IMR-90 (cell line): Measurements from ENCODE around the gene MLF2. TPM values are rescaled to one million over a fixed set of nuclear protein-coding genes. Genes with fewer than 3 reads are reported as not detected.

ENCODE experiments used
- ATAC-seq: fragments of 200-7000 bp; cut with Tn5 transposase; 2 replicates; pipeline ENCODE4 v1.9.1; 2020; ENCODE audit warnings: low read depth, mild to moderate bottlenecking, moderate library complexity
- BruUV-seq: library from RNA; stranded (reverse); fragments of 400-500 nt; replicated peaks from 2 replicates; lab custom pipeline; 2021; lab: Mats Ljungman, UMichigan
- CTCF ChIA-PET: fragments of 300-600 bp; formaldehyde crosslinking; extraction: SDS; loops from one replicate; lab custom pipeline; 2021; ENCODE audit warnings: antibody characterized with exemption; lab: Yijun Ruan, JAX
- POLR2A ChIA-PET: fragments of 300-600 bp; sonication (Branson Sonifier 250); formaldehyde crosslinking; loops from one replicate; lab custom pipeline; 2022; ENCODE audit warnings: antibody characterized with exemption; ENCODE audit not compliant: unreplicated experiment; lab: Charles Lee
- DNase-seq: peaks from one replicate; pipeline ENCODE4 v3.0.0; 2013
- H2AFZ ChIP-seq: replicated peaks from 2 replicates; pipeline ENCODE3; 2013; ENCODE audit warnings: low read length, mild to moderate bottlenecking; ENCODE audit not compliant: poor library complexity
- H2AK5ac ChIP-seq: 2 replicates; pipeline ENCODE4 v1.6.1; 2013; ENCODE audit warnings: low read depth, low read length, inconsistent platforms
- H2AK9ac ChIP-seq: replicated peaks from 2 replicates; pipeline ENCODE3; 2013; ENCODE audit warnings: mild to moderate bottlenecking, low read depth, low read length, moderate library complexity; ENCODE audit not compliant: poor library complexity
- H2BK120ac ChIP-seq: 2 replicates; pipeline ENCODE4 v1.6.1; 2013; ENCODE audit warnings: low read depth, low read length, inconsistent platforms
- H2BK15ac ChIP-seq: 3 replicates; pipeline ENCODE4 v1.6.1; 2013; ENCODE audit warnings: low read depth, low read length, inconsistent platforms
- H2BK20ac ChIP-seq: 2 replicates; pipeline ENCODE4 v1.6.1; 2013; ENCODE audit warnings: low read depth, mild to moderate bottlenecking, inconsistent platforms, low read length, moderate library complexity
- H2BK5ac ChIP-seq: 2 replicates; pipeline ENCODE4 v1.6.1; 2013; ENCODE audit warnings: mild to moderate bottlenecking, low read depth, low read length, inconsistent platforms; ENCODE audit not compliant: poor library complexity, severe bottlenecking
- H3K14ac ChIP-seq: replicated peaks from 2 replicates; pipeline ENCODE4 v1.6.1; 2013; ENCODE audit warnings: low read depth, low read length, inconsistent platforms
- H3K18ac ChIP-seq: 2 replicates; pipeline ENCODE4 v1.6.1; 2013; ENCODE audit warnings: low read depth, low read length, control low read depth
- H3K23ac ChIP-seq: 2 replicates; pipeline ENCODE4 v1.6.1; 2013; ENCODE audit warnings: low read depth, low read length, inconsistent platforms
- H3K27ac ChIP-seq: 2 replicates; pipeline ENCODE4 v1.5.1; 2013; ENCODE audit warnings: mild to moderate bottlenecking, control low read depth, low read length; ENCODE audit not compliant: insufficient read depth
- H3K27me3 ChIP-seq: 2 replicates; pipeline ENCODE4 v1.6.1; 2013; ENCODE audit warnings: low read length; ENCODE audit not compliant: control insufficient read depth, insufficient read depth
- H3K36me3 ChIP-seq: 2 replicates; pipeline ENCODE4 v1.6.1; 2013; ENCODE audit warnings: low read length, mixed read lengths; ENCODE audit not compliant: control insufficient read depth, insufficient read depth
- H3K4ac ChIP-seq: 2 replicates; pipeline ENCODE4 v1.6.1; 2013; ENCODE audit warnings: low read depth, low read length, inconsistent platforms
- H3K4me1 ChIP-seq: 2 replicates; pipeline ENCODE4 v1.6.1; 2013; ENCODE audit warnings: low read length, mixed read lengths; ENCODE audit not compliant: control insufficient read depth, insufficient read depth
- H3K4me2 ChIP-seq: 2 replicates; pipeline ENCODE4 v1.6.1; 2013; ENCODE audit warnings: low read depth, mild to moderate bottlenecking, control low read depth, low read length, moderate library complexity
- H3K4me3 ChIP-seq: 2 replicates; pipeline ENCODE4 v1.5.1; 2013; ENCODE audit warnings: low read depth, mild to moderate bottlenecking, control low read depth, low read length, moderate library complexity; ENCODE audit not compliant: insufficient read depth
- H3K56ac ChIP-seq: 2 replicates; pipeline ENCODE4 v1.6.1; 2013; ENCODE audit warnings: low read length, inconsistent platforms; ENCODE audit not compliant: insufficient read depth; ENCODE audit errors: extremely low read depth
- H3K79me1 ChIP-seq, 2 experiments: 2 replicates each; pipeline ENCODE4 v1.6.1; 2013; ENCODE audit warnings: low read length in 2 of 2, inconsistent platforms in 1 of 2, low read depth in 1 of 2
- H3K9ac ChIP-seq: 2 replicates; pipeline ENCODE4 v1.6.1; 2013; ENCODE audit warnings: low read depth, low read length, control low read depth
- H3K9me1 ChIP-seq: 2 replicates; pipeline ENCODE4 v1.6.1; 2013; ENCODE audit warnings: low read length, inconsistent platforms; ENCODE audit not compliant: insufficient read depth
- H3K9me3 ChIP-seq: 2 replicates; pipeline ENCODE4 v1.6.1; 2013; ENCODE audit warnings: low read length; ENCODE audit not compliant: control insufficient read depth, insufficient read depth
- H4K20me1 ChIP-seq: 2 replicates; pipeline ENCODE4 v1.6.1; 2013; ENCODE audit warnings: low read length, inconsistent platforms; ENCODE audit not compliant: insufficient read depth
- H4K5ac ChIP-seq: 2 replicates; pipeline ENCODE4 v1.6.1; 2013; ENCODE audit warnings: mild to moderate bottlenecking, low read depth, low read length, control low read depth
- H4K8ac ChIP-seq, 2 experiments: 2 replicates each; pipeline ENCODE4 v1.6.1; 2013; ENCODE audit warnings: low read depth in 2 of 2, low read length in 2 of 2, control low read depth in 1 of 2, inconsistent platforms in 1 of 2
- H4K91ac ChIP-seq: 2 replicates; pipeline ENCODE4 v1.6.1; 2013; ENCODE audit warnings: low read depth, low read length, inconsistent platforms; ENCODE audit not compliant: insufficient read depth
- BHLHE40 ChIP-seq: fragments of 150-350 bp; IDR thresholded peaks from 2 replicates; pipeline ENCODE4 v1.6.1; 2016; ENCODE audit warnings: mild to moderate bottlenecking, low read depth, low read length
- CEBPB ChIP-seq: IDR thresholded peaks from 2 replicates; pipeline ENCODE4 v1.6.1; 2012; ENCODE audit warnings: low read depth, low read length, improper control_type of control experiment
- CHD1 ChIP-seq: IDR thresholded peaks from 2 replicates; pipeline ENCODE4 v1.6.1; 2012; ENCODE audit warnings: low read depth, low read length, improper control_type of control experiment
- FOS ChIP-seq: fragments of 150-350 bp; IDR thresholded peaks from 2 replicates; pipeline ENCODE4 v1.6.1; 2016; ENCODE audit warnings: low read depth, low read length
- MAFK ChIP-seq: IDR thresholded peaks from 2 replicates; pipeline ENCODE4 v1.6.1; 2012; ENCODE audit warnings: low read depth, low read length, improper control_type of control experiment
- MAZ ChIP-seq: IDR thresholded peaks from 2 replicates; pipeline ENCODE4 v1.6.1; 2012; ENCODE audit warnings: low read depth, mild to moderate bottlenecking, low read length, improper control_type of control experiment, moderate library complexity, borderline replicate concordance
- MXI1 ChIP-seq: IDR thresholded peaks from 2 replicates; pipeline ENCODE4 v1.6.1; 2012; ENCODE audit warnings: low read depth, mild to moderate bottlenecking, low read length, moderate library complexity, borderline replicate concordance
- NFE2L2 ChIP-seq: fragments of 150-350 bp; IDR thresholded peaks from 2 replicates; pipeline ENCODE4 v1.6.1; 2016; ENCODE audit warnings: low read depth, mild to moderate bottlenecking, low read length
- POLR2A ChIP-seq: IDR thresholded peaks from 2 replicates; pipeline ENCODE4 v1.6.1; 2012; ENCODE audit warnings: mild to moderate bottlenecking, low read depth, low read length
- RAD21 ChIP-seq: IDR thresholded peaks from 2 replicates; pipeline ENCODE4 v1.6.1; 2012; ENCODE audit warnings: low read length, improper control_type of control experiment
- RCOR1 ChIP-seq: IDR thresholded peaks from 2 replicates; pipeline ENCODE4 v1.6.1; 2012; ENCODE audit warnings: mild to moderate bottlenecking, low read length, improper control_type of control experiment; ENCODE audit not compliant: insufficient replicate concordance
- RFX5 ChIP-seq: IDR thresholded peaks from 2 replicates; pipeline ENCODE4 v1.8.0; 2012; ENCODE audit warnings: low read depth, mild to moderate bottlenecking, low read length, moderate library complexity
- SMC3 ChIP-seq: fragments of 150-350 bp; IDR thresholded peaks from 2 replicates; pipeline ENCODE4 v1.6.1; 2016; ENCODE audit warnings: low read depth, mild to moderate bottlenecking, antibody characterized with exemption, low read length, moderate library complexity
- WGBS, 2 experiments: methylation state at CpG; one replicate each; pipeline versions ENCODE4 v1.1.5 to v1.1.7; 2013; ENCODE audit warnings: missing lambda C conversion rate in 2 of 2; ENCODE audit not compliant: insufficient read length in 1 of 2; ENCODE audit errors: extremely low coverage in 2 of 2; 5-methylcytosine and 5-hydroxymethylcytosine counted together
- dilution Hi-C: fragments of 300-500 bp; cut with HindIII; formaldehyde crosslinking; loops from one replicate; pipeline ENCODE4 v1.14.3; 2018; ENCODE audit warnings: low sequenced_read_pairs; ENCODE audit not compliant: unreplicated experiment
- in situ Hi-C: fragments of 300-500 bp; cut with MboI; formaldehyde crosslinking; loops from 3 replicates; pipeline ENCODE4 v1.14.3; 2019; ENCODE audit warnings: low sequenced_read_pairs, inconsistent platforms, mixed read lengths
- intact Hi-C: fragments of 100-400 bp; cut with micrococcal nuclease; formaldehyde crosslinking; loops from 2 replicates; pipeline ENCODE4 v1.10.0; 2022
- polyA plus RNA-seq, 3 experiments: library from polyadenylated mRNA; depleted of rRNA; stranded (reverse); fragments of >200 nt; gene quantifications; 2 replicates each; pipeline ENCODE4 v1.2.3, GENCODE V29; 2012; ENCODE audit warnings: low replicate concordance in 1 of 3
- total RNA-seq: library from RNA; depleted of rRNA; stranded (reverse); fragments of >200 nt; gene quantifications from 2 replicates; pipeline ENCODE4 v1.2.3, GENCODE V29; 2012
- TF ChIP-seq, protein P1 (sequence below): fragments of 150-350 bp; IDR thresholded peaks from 2 replicates; pipeline ENCODE4 v1.6.1; 2017; ENCODE audit warnings: mild to moderate bottlenecking, antibody characterized with exemption, low read length, low read depth
- TF ChIP-seq, protein P2 (sequence below): conservative IDR thresholded peaks from 2 replicates; pipeline ENCODE4 v1.5.1; 2012; ENCODE audit warnings: mild to moderate bottlenecking, low read depth, low read length, improper control_type of control experiment

Gene MLF2
- total and polyA plus RNA-seq, 2 of the 4 experiments (the other 2 are of a cell fraction) = 236 to 403 TPM

DNA sequence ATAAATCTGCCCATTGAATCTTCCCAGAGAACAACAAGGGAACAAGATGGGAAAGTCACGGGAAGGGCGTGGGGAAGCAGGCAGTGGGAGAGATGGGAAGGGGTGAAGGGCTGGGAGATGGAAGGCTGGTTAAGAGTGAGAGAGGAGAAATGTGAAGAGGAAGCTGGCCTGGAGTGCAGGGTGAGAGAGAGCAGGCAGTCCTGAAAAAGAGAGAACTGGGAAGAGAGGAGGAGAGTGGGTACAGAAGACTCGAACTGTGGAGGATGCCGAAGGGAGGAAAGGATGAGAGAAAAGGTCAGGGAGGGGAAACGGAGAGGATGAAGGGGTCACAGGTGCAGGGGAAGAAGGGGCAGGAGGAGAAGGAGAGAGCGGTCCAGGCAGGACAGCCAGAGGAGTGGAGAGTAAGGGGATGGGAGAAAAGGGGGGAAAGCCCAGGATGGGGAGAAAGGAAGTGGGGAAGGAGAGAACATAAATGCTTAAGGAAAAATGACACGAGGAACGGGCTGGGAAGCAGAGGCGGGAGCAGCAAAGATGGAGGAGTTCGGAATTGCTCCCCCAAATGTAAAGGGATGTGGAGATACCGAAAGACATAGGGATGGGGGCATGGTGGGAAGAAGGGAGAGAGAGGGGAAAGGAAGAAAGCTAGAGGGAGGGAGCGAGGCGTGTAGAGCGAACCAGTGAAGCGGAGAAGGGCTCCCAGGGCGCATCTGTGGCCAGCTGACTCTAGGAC, 53.5 kb downstream of the MLF2 start:
- Histone ChIP-seq H4K20me1 (no peaks in the 10 kb centered on the region), H2AK9ac (peak overlapping the region; percentile 88), H3K56ac (no peak overlapping the region), H3K4me3 (peak overlapping the region; percentile 81), H4K91ac (peak overlapping the region; percentile 21; the same call in 1 of the 2 replicates), H3K9me1 (no peaks in the 10 kb centered on the region), H2BK15ac (no peak overlapping the region), H3K23ac (peak overlapping the region; percentile 88), H2AFZ (peak overlapping the region; percentile 82), H3K18ac (peak overlapping the region; percentile 42), H4K8ac (peak overlapping the region; percentile 21 to 86; a peak in 3 of 4 replicates), H3K4ac (peak overlapping the region; percentile 72), H3K79me1 (peaks cover 10 to 17% of the 10 kb centered on the region in 2 experiments; a peak in 3 of 4 replicates), H3K4me1 (peaks cover 4% of the 10 kb centered on the region), H3K14ac (peak overlapping the region; percentile 82), H3K27me3 (peaks cover 3% of the 10 kb centered on the region; the same call in 1 of the 2 replicates), H3K4me2 (peak overlapping the region; percentile 91), H3K9me3 (no peaks in the 10 kb centered on the region), H3K27ac (peak overlapping the region; percentile 1), H2BK5ac (no peak overlapping the region), H2BK20ac (no peak overlapping the region), H3K9ac (peak overlapping the region; percentile 90), H2BK120ac (no peak overlapping the region), H4K5ac (peak overlapping the region; percentile 84), H3K36me3 (peaks cover 8% of the 10 kb centered on the region), H2AK5ac (peak overlapping the region; percentile 59)
- WGBS, 2 experiments = 25% methylated on average over 9 of the region's 16 CpGs; no CpG with 5 or more reads in 1 of the 2 experiments
- intact Hi-C loops = no loop called here
- in situ Hi-C loops = no loop called here
- ChIA-PET CTCF (interaction anchor here (0.6 to 1.0 kb wide), 2 partner anchors 15 to 246 kb away, joined by 3 read pairs; no protein-coding TSS in a partner anchor), POLR2A (interaction anchor here (0.6 to 1.0 kb wide), 2 partner anchors 10 to 104 kb away, joined by 4 to 5 read pairs; no protein-coding TSS in a partner anchor)
- ATAC-seq (no peak; the same call in 1 of the 2 replicates), DNase-seq (no peak)
- dilution Hi-C loops = no loop called here
- no TSS peak for BruUV-seq
- TF ChIP-seq NFE2L2 = no peak
- TF ChIP-seq MXI1 = no peak
- no peak for TF ChIP-seq CHD1
- TF ChIP-seq, protein P1, sequence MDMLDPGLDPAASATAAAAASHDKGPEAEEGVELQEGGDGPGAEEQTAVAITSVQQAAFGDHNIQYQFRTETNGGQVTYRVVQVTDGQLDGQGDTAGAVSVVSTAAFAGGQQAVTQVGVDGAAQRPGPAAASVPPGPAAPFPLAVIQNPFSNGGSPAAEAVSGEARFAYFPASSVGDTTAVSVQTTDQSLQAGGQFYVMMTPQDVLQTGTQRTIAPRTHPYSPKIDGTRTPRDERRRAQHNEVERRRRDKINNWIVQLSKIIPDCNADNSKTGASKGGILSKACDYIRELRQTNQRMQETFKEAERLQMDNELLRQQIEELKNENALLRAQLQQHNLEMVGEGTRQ = no peak
- TF ChIP-seq, protein P2, sequence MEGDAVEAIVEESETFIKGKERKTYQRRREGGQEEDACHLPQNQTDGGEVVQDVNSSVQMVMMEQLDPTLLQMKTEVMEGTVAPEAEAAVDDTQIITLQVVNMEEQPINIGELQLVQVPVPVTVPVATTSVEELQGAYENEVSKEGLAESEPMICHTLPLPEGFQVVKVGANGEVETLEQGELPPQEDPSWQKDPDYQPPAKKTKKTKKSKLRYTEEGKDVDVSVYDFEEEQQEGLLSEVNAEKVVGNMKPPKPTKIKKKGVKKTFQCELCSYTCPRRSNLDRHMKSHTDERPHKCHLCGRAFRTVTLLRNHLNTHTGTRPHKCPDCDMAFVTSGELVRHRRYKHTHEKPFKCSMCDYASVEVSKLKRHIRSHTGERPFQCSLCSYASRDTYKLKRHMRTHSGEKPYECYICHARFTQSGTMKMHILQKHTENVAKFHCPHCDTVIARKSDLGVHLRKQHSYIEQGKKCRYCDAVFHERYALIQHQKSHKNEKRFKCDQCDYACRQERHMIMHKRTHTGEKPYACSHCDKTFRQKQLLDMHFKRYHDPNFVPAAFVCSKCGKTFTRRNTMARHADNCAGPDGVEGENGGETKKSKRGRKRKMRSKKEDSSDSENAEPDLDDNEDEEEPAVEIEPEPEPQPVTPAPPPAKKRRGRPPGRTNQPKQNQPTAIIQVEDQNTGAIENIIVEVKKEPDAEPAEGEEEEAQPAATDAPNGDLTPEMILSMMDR = no peak
- TF ChIP-seq BHLHE40 = no peak
- TF ChIP-seq FOS = no peak
- TF ChIP-seq SMC3 = no peak
- no peak for TF ChIP-seq RFX5
- TF ChIP-seq MAZ = no peak
- no peak for TF ChIP-seq CEBPB
- no peak for TF ChIP-seq RCOR1
- TF ChIP-seq POLR2A = no peak
- no peak for TF ChIP-seq MAFK
- TF ChIP-seq RAD21 = no peak
